ENCODE results near the gene DHX57.
"Not testable (repeated sequence)": the region's sequence is repeated elsewhere in the genome, so short reads cannot be mapped to it uniquely, and the experiment has no call there.

DHX57 gene

GRCh38 chr2:38795016-38795415 lies 80.7 kb downstream of the DHX57 start:
- not testable (repeated sequence) for FAIRE-seq

GRCh38 chr2:38794235-38794946 lies 81.3 kb downstream of the DHX57 start:
- FAIRE-seq: no peak

GRCh38 chr2:38793511-38793910 lies 82.2 kb downstream of the DHX57 start:
- FAIRE-seq: no peak

GRCh38 chr2:38792751-38793150 lies 83.0 kb downstream of the DHX57 start:
- FAIRE-seq: no peak

DNA sequence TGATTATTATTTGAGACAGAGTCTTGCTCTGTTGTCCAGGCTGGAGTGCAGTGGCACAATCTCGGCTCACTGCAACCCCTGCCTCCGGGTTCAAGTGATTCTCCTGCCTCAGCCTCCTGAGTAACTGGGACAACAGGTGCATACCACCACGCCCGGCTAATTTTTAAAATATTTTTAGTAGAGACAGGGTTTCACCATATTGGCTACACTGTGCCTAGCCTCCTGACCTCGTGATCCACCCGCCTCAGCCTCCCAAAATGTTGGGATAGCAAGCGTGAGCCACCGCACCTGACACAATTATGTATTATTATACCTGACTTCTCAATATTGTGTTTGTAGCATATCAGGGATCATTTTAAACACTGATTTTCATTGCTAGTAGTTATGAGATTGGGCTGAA lies 83.4 kb downstream of the DHX57 start:
- not testable (repeated sequence) for FAIRE-seq

DNA sequence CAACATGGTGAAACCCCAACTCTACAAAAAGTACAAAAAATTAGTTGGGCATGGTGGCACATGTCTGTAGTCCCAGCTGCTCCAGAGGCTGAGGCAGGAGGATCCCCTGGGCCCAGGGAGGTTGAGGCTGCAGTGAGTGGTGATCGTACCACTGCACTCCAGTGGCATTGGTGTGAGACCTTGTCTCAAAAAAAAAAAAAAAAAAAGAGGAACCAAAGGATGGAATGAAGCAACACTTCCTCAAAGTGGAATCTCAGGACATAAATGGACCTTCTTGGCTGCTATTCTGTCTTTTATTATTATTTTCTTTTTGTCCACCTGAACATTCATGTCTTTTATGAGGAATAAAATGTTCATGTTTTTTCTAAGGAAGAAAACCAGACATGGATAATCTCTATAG lies 84.0 kb downstream of the DHX57 start:
- FAIRE-seq: no peak

- FAIRE-seq: no peak
Observed at GRCh38 chr2:38789691-38790090, 86.0 kb downstream of the DHX57 start.

GRCh38 chr2:38788306-38788705 lies 87.4 kb downstream of the DHX57 start:
- no peak for FAIRE-seq

DNA sequence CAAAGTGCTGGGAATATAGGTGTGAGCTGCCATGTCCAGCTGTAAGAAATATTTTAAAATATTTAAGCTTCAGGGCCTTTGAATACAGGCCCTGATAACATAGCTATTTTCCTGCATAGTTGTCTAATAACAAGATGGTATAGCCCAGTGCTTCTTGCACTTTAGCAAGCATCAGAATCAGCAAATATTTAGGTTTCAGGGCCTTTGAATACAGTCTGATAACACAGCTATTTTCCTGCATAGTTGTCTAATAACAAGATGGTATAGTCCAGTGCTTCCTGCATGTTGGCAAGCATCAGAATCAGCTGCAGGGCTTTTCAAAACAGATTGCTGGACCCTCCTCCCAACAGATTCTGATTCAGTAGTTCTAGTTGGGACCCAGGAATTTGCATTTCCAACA lies 92.1 kb downstream of the DHX57 start:
- no peak for FAIRE-seq

DNA sequence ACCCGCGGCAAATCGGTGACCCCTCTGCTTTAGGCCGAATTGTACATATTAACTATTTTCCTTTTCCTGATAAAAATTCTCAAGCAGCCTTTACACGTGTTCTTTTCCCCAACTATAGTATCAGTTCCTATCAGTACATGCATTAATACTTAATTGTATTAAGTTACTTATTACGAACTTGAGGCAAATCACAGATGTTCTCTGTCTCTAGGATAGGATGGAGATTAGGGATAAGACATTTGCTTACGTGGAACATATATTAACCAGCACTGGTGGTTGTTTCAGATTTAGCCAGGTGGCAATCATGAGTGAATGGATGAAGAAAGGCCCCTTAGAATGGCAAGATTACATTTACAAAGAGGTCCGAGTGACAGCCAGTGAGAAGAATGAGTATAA lies 97.0 kb downstream of the DHX57 start:
- FAIRE-seq: no peak

DNA sequence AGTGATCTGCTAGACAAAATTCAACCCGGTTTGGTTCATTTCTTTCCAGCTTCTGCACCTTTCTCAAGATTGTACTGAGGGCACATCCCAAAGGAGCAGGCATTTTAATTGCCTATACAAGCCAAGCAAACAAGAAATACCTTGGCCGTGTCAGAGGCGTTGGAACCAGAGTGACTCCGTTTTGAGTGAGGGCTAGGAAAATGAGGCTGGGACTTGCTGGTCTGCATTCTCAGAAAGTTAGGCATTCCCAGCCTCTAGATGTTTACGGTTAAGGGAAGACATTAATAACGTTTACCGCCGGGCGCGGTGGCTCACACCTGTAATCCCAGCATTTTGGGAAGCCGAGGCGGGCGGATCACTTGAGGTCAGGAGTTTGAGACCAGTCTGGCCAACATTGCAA lies 99.2 kb downstream of the DHX57 start:
- FAIRE-seq: no peak

GRCh38 chr2:38775921-38776225 lies 99.9 kb downstream of the DHX57 start:
- FAIRE-seq: no peak

- FAIRE-seq: no peak
Observed at GRCh38 chr2:38775097-38775920, 100.4 kb downstream of the DHX57 start.

DNA sequence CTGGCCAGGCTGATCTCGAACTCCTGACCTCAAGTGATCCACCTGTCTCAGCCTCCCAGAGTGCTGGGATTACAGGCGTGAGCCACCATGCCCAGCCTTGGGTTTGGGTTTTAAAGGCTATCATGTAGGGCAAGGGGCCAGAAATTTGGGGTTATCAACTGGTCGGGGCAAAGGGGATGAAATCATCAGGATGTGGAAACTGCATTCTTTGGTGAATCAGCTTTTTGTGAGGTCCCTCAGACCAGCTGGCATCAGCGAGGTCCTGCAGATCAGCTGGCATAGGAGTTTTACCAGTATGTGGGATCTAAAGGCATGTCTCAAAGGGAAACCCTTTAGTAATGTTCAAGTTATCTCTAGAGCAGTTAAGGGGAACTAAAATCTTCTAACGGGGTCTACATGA lies 104.1 kb downstream of the DHX57 start:
- no peak for FAIRE-seq

DNA sequence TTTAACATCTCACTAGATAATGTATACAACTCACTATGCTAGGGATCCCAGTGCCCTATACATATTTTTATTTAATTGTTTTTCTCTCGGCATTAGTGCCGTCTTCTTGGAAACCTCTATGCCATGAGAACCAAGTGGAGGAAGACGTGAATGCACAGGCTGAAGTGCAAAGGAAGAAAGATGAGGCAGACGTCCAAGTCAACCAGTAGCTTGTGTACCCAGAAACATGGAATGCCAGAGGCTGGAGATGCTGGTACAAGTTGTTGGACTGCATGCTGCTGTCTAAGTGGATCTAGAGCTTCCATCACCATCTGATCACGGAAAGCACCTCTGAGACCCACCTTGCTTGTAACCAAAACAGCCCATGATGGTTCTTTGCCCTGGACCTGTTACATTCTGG lies 110.2 kb downstream of the DHX57 start:
- no peak for FAIRE-seq

- FAIRE-seq: no peak
Observed at GRCh38 chr2:38765149-38765548, 110.6 kb downstream of the DHX57 start.

DNA sequence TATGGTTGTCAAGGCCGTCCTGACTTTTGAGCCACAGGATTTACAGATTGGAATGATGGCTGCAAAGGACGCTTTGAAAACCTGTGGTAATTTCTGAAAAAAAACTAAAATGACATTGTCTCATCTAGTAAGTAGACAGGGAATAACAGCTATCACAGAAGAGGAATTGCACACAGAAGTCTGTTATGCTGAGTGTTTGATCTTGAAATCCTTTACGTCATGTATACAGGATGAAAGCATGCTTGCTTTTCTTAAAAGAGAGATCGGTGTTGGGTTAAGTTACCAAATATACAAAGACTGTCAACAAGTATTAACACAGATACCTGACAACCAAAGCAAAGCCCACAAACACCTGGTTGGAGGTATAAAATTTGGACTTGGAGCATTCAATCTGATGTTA lies 112.0 kb downstream of the DHX57 start:
- no peak for FAIRE-seq

DNA sequence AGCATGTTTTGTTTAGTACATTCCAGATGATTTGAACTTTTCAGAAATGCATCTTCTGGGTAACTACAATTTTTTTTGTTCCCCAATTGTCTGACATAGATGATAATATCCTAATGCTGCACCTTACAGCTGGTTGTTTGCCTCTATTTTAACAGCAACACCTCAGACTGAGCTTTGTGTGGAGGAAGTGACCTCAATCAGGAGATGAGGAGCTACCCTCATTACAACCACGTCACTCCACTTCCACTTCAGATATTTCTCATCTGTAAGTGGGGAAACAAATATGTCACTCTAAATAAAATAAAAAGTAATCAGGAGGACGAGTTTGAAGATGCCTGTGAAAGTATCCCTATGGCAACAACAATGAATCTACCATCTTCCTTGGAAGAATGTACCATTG lies 112.5 kb downstream of the DHX57 start:
- no peak for FAIRE-seq

- FAIRE-seq: not testable (repeated sequence)
Observed at GRCh38 chr2:38755891-38756290, 119.8 kb downstream of the DHX57 start.

DNA sequence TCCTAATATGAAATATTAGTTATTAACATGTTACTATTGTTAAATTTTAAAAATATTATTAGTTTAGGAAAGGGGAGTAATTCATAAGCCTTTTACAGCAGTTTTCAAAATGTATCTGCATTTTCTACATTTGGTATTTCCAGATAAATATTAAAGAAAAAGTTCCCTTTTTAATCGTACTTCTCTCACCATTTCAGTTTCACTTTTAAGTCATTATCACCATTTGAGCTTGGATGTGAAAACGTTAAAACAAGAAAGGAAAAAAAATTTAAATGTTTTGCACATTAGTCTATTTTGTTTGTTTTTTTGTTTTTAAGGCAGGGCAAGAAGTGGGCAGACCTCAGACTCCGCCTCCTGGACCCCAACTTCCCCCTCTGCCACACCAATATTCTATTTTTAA lies 121.2 kb downstream of the DHX57 start:
- no peak for FAIRE-seq

DNA sequence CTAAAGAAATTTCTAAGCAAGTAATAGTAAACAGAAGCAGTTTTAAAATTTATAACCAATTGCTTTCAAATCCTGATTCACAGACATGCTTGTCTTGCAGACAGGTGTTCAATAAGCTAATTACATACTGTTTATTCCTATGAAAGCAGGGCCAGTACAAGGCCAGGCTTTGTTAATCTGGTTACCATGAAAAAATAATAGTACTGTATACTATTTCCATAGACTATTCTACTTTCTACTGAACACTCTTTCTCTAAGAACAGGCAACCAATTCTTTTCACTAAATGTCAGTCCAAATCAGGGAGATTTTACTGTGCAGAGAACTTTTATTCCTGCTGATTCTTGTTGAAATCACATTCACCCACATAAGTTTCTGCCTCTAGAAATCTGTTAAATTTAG lies 121.7 kb downstream of the DHX57 start:
- no peak for FAIRE-seq

GRCh38 chr2:38751596-38752410 lies 123.9 kb downstream of the DHX57 start:
- no peak for FAIRE-seq

DNA sequence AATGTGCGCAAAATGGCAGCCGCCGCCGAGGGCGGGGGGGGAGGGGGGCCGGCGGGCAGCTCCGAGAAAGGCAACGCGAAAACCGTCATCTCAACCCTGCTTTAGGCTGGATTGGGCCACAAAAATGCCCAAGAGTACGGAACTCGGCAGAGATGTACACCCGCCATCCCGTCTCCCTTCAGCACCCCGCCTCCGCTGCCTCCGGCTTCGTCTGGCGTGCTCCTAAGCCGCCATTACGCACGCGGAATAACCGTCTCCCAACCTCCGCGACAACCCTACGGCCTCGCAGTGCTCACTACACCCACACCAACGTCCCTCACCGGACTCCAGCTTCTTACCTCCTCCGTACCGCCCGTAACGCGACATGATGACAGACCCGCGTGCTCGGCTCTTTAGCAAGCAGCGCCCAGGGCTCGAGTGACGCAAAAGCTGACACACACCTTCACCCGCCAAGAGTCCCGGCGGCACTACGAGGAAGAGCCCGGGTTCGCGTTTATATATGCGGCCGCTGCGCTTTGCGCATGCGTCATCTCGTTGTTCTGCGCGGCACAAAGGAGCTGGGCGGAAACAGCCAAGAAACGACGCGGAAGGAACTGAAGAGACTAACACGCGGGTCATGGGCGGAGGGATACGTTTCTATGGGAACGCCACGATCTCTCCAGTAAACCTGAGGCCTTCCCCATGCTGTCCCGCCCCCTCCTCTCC lies 124.7 kb downstream of the DHX57 start, which contains the start of gene SRSF7:
Gene SRSF7, minus strand, starts transcription at position 471 of the 705 bp plus-strand sequence. Its CDS starts 105 bp downstream, at position 366.
- FAIRE-seq: peak; percentile 88
